Left lung (tissue), 10 donors: ENCODE measurements around the gene TMEM150C. TPM values are rescaled to one million over a fixed set of nuclear protein-coding genes. Genes with fewer than 3 reads are reported as not detected.

ENCODE experiments used
- ATAC-seq: fragments of 200-7000 bp; cut with Tn5 transposase; one replicate; pipeline ENCODE4 v1.9.1; 2020; ENCODE audit warnings: moderate library complexity
- DNase-seq, 4 donors: peaks; one replicate each; pipeline ENCODE4 v3.0.0-alpha.2; 2013 to 2020
- H3K27ac ChIP-seq, 2 donors: fragments of 200-600 bp; sonication (generic) in 1 of 2; one replicate each; pipeline versions ENCODE4 v1.5.0 to v1.8.0; 2020 to 2021
- H3K27me3 ChIP-seq, 2 donors: fragments of 200-600 bp; sonication (generic) in 1 of 2; one replicate each; pipeline versions ENCODE4 v1.5.0 to v1.8.0; 2020 to 2021
- H3K36me3 ChIP-seq, 2 donors: fragments of 200-600 bp; sonication (generic) in 1 of 2; one replicate each; pipeline versions ENCODE4 v1.5.0 to v1.8.0; 2020 to 2021
- H3K4me1 ChIP-seq, 2 donors: fragments of 200-600 bp; one replicate each; pipeline ENCODE4 v1.8.0; 2021
- H3K4me3 ChIP-seq, 2 donors: fragments of 200-600 bp; sonication (generic) in 1 of 2; one replicate each; pipeline versions ENCODE4 v1.5.0 to v1.8.0; 2020 to 2021; ENCODE audit warnings: mild to moderate bottlenecking in 1 of 2
- H3K9me3 ChIP-seq, 2 donors: fragments of 200-600 bp; sonication (generic) in 1 of 2; one replicate each; pipeline versions ENCODE4 v1.5.0 to v1.8.0; 2020 to 2021
- intact Hi-C, 2 donors: fragments of 100-400 bp; cut with DNase I; formaldehyde crosslinking; loops; one replicate each; pipeline versions ENCODE4 v1.11.2 to v1.14.2; 2022
- polyA plus RNA-seq, 6 donors: library from polyadenylated mRNA; unstranded; fragments of 120-200 nt; gene quantifications; one replicate each; pipeline ENCODE4 v1.2.1, GENCODE V29; 2013; ENCODE audit not compliant: insufficient read length in 6 of 6
- total RNA-seq, 2 donors: library from RNA; stranded (reverse); fragmentation: NEBNext Ultra II Directional; extraction: Animal tissue kit (Norgen Biotek cat#: 25700); gene quantifications; one replicate each; pipeline ENCODE4 v1.2.1, GENCODE V29; 2021
- TF ChIP-seq, protein P1 (sequence below), 2 donors: fragments of 200-600 bp; sonication (generic) in 1 of 2; IDR thresholded peaks; one replicate each; pipeline versions ENCODE4 v1.5.0 to v1.8.0; 2021; ENCODE audit warnings: antibody characterized with exemption in 2 of 2
- donor health status: DM: no; HTN: yes; CAD: no.
- donor health status: DM: no; HTN: no; CAD: no.

TMEM150C gene
- total and polyA plus RNA-seq, 8 donors: 4.3 to 18.9 (median 16.0) TPM

DNA sequence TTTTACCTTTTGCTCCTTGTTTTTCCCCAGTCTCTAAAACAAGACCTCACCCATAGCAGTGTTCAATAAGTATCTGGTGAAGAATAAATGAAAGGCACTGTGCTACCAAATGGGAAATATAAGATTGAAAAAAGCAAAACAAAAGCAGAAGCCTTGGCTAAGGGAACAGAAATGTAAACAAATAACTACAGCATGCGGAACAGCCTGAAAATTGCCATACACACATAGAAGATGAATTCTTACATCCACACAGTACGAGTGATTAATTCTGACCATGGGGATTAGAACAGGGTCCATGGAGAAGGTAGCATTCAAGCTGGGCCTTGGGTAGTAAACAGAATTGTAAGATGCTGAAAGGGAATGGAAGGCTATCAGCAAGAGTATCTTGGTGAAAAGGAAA, 40.5 kb downstream of the TMEM150C start:
- TF ChIP-seq, protein P1, sequence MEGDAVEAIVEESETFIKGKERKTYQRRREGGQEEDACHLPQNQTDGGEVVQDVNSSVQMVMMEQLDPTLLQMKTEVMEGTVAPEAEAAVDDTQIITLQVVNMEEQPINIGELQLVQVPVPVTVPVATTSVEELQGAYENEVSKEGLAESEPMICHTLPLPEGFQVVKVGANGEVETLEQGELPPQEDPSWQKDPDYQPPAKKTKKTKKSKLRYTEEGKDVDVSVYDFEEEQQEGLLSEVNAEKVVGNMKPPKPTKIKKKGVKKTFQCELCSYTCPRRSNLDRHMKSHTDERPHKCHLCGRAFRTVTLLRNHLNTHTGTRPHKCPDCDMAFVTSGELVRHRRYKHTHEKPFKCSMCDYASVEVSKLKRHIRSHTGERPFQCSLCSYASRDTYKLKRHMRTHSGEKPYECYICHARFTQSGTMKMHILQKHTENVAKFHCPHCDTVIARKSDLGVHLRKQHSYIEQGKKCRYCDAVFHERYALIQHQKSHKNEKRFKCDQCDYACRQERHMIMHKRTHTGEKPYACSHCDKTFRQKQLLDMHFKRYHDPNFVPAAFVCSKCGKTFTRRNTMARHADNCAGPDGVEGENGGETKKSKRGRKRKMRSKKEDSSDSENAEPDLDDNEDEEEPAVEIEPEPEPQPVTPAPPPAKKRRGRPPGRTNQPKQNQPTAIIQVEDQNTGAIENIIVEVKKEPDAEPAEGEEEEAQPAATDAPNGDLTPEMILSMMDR (IDR thresholded peaks at IDR 0.05): no peak
- Histone ChIP-seq H3K27me3 (no peaks in the 10 kb centered on the region), H3K9me3 (no peaks in the 10 kb centered on the region), H3K36me3 (no peaks in the 10 kb centered on the region), H3K4me3 (no peak overlapping the region), H3K4me1 (no peaks in the 10 kb centered on the region), H3K27ac (no peak overlapping the region)
- ATAC-seq: no peak
- intact Hi-C loops: no loop called here
- no peak for DNase-seq

DNA sequence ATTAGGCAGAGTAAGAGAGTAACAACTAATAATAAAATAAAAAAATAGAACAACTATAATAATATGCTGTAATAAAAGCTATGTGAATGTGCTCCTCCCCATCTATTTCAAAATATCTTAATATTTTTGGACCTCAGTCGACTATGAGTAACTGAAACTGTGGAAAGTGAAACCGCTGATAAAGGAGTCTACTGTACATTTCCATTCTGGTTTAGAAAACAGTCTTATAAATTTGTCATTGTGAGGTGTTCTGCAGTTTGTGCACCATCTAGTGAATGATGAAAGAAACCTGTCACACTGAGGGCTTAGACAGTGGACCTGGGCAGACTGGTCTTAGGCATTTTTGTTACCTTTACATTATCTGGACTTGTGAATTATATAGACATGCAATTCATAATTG, 42.0 kb downstream of the TMEM150C start:
- no peaks in the 10 kb centered on the region for H3K27me3 ChIP-seq
- no peak for DNase-seq
- intact Hi-C loops: no loop called here
- no peak overlapping the region for H3K4me3 ChIP-seq
- H3K27ac ChIP-seq: no peak overlapping the region
- ATAC-seq: no peak
- H3K9me3 ChIP-seq: no peaks in the 10 kb centered on the region
- no peaks in the 10 kb centered on the region for H3K36me3 ChIP-seq
- H3K4me1 ChIP-seq: no peaks in the 10 kb centered on the region
- TF ChIP-seq, protein P1 (IDR thresholded peaks at IDR 0.05): no peak

- no peak overlapping the region for H3K27ac ChIP-seq
- no peaks in the 10 kb centered on the region for H3K9me3 ChIP-seq
- intact Hi-C loops: no loop called here
Observed at GRCh38 chr4:82519072-82519471, 42.7 kb downstream of the TMEM150C start.

GRCh38 chr4:82517043-82517442, 44.7 kb downstream of the TMEM150C start:
- Histone ChIP-seq H3K4me1 (no peaks in the 10 kb centered on the region), H3K9me3 (no peaks in the 10 kb centered on the region), H3K27ac (no peak overlapping the region), H3K36me3 (no peaks in the 10 kb centered on the region), H3K27me3 (no peaks in the 10 kb centered on the region), H3K4me3 (no peak overlapping the region)
- intact Hi-C loops: no loop called here
- TF ChIP-seq, protein P1 (IDR thresholded peaks at IDR 0.05): no peak
- DNase-seq: no peak
- no peak for ATAC-seq

More at GRCh38 chr4:82519072-82519471, 42.7 kb downstream of the TMEM150C start:
- Histone ChIP-seq H3K36me3 (no peaks in the 10 kb centered on the region), H3K4me3 (no peak overlapping the region), H3K4me1 (no peaks in the 10 kb centered on the region), H3K27me3 (no peaks in the 10 kb centered on the region)
- TF ChIP-seq, protein P1 (IDR thresholded peaks at IDR 0.05): no peak
- DNase-seq: no peak
- no peak for ATAC-seq

DNA sequence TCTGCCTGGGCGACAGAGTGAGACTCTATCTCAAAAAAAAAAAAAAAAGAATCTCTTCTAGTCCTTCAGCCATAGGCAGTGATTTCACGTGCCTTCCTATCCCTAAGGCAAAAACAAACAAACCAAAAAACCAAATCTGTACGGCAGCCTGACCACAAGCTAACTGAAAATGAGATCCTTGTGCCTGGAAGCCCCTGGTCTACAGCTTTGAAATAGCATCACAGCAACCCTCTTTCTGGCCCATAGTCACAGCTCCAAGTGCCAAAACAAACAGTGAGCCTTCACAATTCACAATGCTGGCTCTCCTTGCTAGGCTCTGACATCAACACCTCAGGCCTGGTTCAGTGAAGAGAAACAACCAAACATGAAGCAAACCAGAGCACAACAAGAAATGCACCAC, 46.1 kb downstream of the TMEM150C start:
- Histone ChIP-seq H3K9me3 (no peaks in the 10 kb centered on the region), H3K36me3 (no peaks in the 10 kb centered on the region), H3K27ac (no peak overlapping the region), H3K27me3 (no peaks in the 10 kb centered on the region), H3K4me3 (no peak overlapping the region), H3K4me1 (no peaks in the 10 kb centered on the region)
- TF ChIP-seq, protein P1 (IDR thresholded peaks at IDR 0.05): no peak
- intact Hi-C loops: no loop called here
- DNase-seq: no peak
- ATAC-seq: peak; percentile 22
